H1 (cell line): ENCODE results near the gene ZSCAN10.

Source experiments
- CREB1 ChIP-seq: IDR thresholded peaks from 2 replicates; pipeline ENCODE4 v1.6.1; 2012; ENCODE audit warnings: inconsistent platforms
- JUN ChIP-seq: IDR thresholded peaks from 2 replicates; pipeline ENCODE4 v1.6.1; 2011; ENCODE audit warnings: low read depth, mild to moderate bottlenecking, improper control_type of control experiment, low read length
- MAFK ChIP-seq: IDR thresholded peaks from 2 replicates; pipeline ENCODE4 v1.6.1; 2012; ENCODE audit warnings: low read depth, mild to moderate bottlenecking, improper control_type of control experiment, low read length
- NRF1 ChIP-seq: IDR thresholded peaks from 2 replicates; pipeline ENCODE4 v1.6.1; 2011; ENCODE audit warnings: mild to moderate bottlenecking, low read depth, low read length, improper control_type of control experiment
- RXRA ChIP-seq: IDR thresholded peaks from 2 replicates; pipeline ENCODE4 v1.6.1; 2011; ENCODE audit warnings: low read depth, mild to moderate bottlenecking, low read length, moderate library complexity; ENCODE audit not compliant: insufficient read depth
- TCF12 ChIP-seq: IDR thresholded peaks from 2 replicates; pipeline ENCODE4 v1.6.1; 2011; ENCODE audit warnings: low read depth, mild to moderate bottlenecking, low read length
- TF ChIP-seq, protein P1 (sequence below), 3 experiments: IDR thresholded peaks; 1 replicate in 2 of 3; 2 replicates in 1 of 3; pipeline versions ENCODE4 v1.5.1 to v1.6.1; 2011; ENCODE audit warnings: low read length in 3 of 3, mild to moderate bottlenecking in 3 of 3, inconsistent platforms in 2 of 3, low read depth in 1 of 3, moderate library complexity in 1 of 3; ENCODE audit not compliant: insufficient read depth in 1 of 3; ENCODE audit errors: control extremely low read depth in 1 of 3

DNA sequence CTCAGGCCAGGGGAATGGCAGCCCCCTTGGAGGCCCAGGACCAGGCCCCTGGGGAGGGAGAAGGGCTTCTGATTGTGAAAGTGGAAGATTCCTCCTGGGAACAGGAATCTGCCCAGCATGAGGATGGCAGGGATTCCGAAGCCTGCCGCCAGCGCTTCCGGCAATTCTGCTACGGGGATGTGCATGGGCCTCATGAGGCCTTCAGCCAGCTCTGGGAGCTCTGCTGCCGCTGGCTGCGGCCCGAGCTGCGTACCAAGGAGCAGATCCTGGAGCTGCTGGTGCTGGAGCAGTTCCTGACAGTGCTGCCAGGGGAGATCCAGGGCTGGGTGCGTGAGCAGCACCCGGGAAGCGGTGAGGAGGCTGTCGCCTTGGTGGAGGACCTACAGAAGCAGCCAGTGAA lies 38.2 kb upstream of the ZSCAN10 start:
- TF ChIP-seq, protein P1, sequence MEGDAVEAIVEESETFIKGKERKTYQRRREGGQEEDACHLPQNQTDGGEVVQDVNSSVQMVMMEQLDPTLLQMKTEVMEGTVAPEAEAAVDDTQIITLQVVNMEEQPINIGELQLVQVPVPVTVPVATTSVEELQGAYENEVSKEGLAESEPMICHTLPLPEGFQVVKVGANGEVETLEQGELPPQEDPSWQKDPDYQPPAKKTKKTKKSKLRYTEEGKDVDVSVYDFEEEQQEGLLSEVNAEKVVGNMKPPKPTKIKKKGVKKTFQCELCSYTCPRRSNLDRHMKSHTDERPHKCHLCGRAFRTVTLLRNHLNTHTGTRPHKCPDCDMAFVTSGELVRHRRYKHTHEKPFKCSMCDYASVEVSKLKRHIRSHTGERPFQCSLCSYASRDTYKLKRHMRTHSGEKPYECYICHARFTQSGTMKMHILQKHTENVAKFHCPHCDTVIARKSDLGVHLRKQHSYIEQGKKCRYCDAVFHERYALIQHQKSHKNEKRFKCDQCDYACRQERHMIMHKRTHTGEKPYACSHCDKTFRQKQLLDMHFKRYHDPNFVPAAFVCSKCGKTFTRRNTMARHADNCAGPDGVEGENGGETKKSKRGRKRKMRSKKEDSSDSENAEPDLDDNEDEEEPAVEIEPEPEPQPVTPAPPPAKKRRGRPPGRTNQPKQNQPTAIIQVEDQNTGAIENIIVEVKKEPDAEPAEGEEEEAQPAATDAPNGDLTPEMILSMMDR (IDR thresholded peaks at IDR 0.05; ENCODE audit: control extremely low read depth in 1 of 3, insufficient read depth in 1 of 3, low read depth in 1 of 3, low read length in 3 of 3), result no peak
- TF ChIP-seq RXRA, result no peak
- TF ChIP-seq CREB1, result no peak
- no peak for TF ChIP-seq NRF1
- no peak for TF ChIP-seq TCF12
- no peak for TF ChIP-seq MAFK
- TF ChIP-seq JUN, result no peak
